ENCODE results near the gene IL24.

IL24 gene

GRCh38 chr1:206924592-206925105 is 27.4 kb downstream of the IL24 start:
- no peak for TF ChIP-seq CTCF (IDR thresholded peaks at IDR 0.05; ENCODE audit: insufficient read depth, low read length, poor library complexity, severe bottlenecking)
- DNase-seq (ENCODE audit: extremely low read depth, insufficient read length) = peak; percentile 81
- Histone ChIP-seq H3K36me3 (ENCODE audit: control insufficient read depth, insufficient read depth, low read length) (no peaks in the 10 kb centered on the region), H3K27me3 (replicated peaks; ENCODE audit: control insufficient read depth, insufficient read depth, low read length) (no peaks in the 10 kb centered on the region), H3K4me3 (replicated peaks; ENCODE audit: low read depth, low read length) (no peak overlapping the region)

GRCh38 chr1:206925106-206925736 is 28.0 kb downstream of the IL24 start:
- TF ChIP-seq CTCF (IDR thresholded peaks at IDR 0.05; ENCODE audit: insufficient read depth, low read length, poor library complexity, severe bottlenecking) = peak; percentile 37
- Histone ChIP-seq H3K36me3 (ENCODE audit: control insufficient read depth, insufficient read depth, low read length) (no peaks in the 10 kb centered on the region), H3K4me3 (replicated peaks; ENCODE audit: low read depth, low read length) (no peak overlapping the region), H3K27me3 (replicated peaks; ENCODE audit: control insufficient read depth, insufficient read depth, low read length) (no peaks in the 10 kb centered on the region)
- peak; percentile 79 for DNase-seq (ENCODE audit: extremely low read depth, insufficient read length)

- DNase-seq (ENCODE audit: extremely low read depth, insufficient read length) = no peak
- Histone ChIP-seq H3K4me3 (replicated peaks; ENCODE audit: low read depth, low read length) (no peak overlapping the region), H3K27me3 (replicated peaks; ENCODE audit: control insufficient read depth, insufficient read depth, low read length) (no peaks in the 10 kb centered on the region), H3K36me3 (ENCODE audit: control insufficient read depth, insufficient read depth, low read length) (no peaks in the 10 kb centered on the region)
- TF ChIP-seq CTCF (IDR thresholded peaks at IDR 0.05; ENCODE audit: insufficient read depth, low read length, poor library complexity, severe bottlenecking) = no peak
Observed at GRCh38 chr1:206926286-206926685, 29.0 kb downstream of the IL24 start.

- Histone ChIP-seq H3K4me3 (replicated peaks; ENCODE audit: low read depth, low read length) (peak overlapping the region; percentile 38), H3K27me3 (replicated peaks; ENCODE audit: control insufficient read depth, insufficient read depth, low read length) (no peaks in the 10 kb centered on the region), H3K36me3 (ENCODE audit: control insufficient read depth, insufficient read depth, low read length) (no peaks in the 10 kb centered on the region)
- DNase-seq (ENCODE audit: extremely low read depth, insufficient read length) = no peak
- peak; percentile 39 for TF ChIP-seq CTCF (IDR thresholded peaks at IDR 0.05; ENCODE audit: insufficient read depth, low read length, poor library complexity, severe bottlenecking)
Observed at GRCh38 chr1:206929524-206929923, 32.3 kb downstream of the IL24 start.

- H3K36me3 ChIP-seq (ENCODE audit: control insufficient read depth, insufficient read depth, low read length) = no peaks in the 10 kb centered on the region
- peak; percentile 85 for DNase-seq (ENCODE audit: extremely low read depth, insufficient read length)
- no peaks in the 10 kb centered on the region for H3K27me3 ChIP-seq (replicated peaks; ENCODE audit: control insufficient read depth, insufficient read depth, low read length)
- peak overlapping the region; percentile 48 for H3K4me3 ChIP-seq (replicated peaks; ENCODE audit: low read depth, low read length)
- no peak for TF ChIP-seq CTCF (IDR thresholded peaks at IDR 0.05; ENCODE audit: insufficient read depth, low read length, poor library complexity, severe bottlenecking)
Observed at GRCh38 chr1:206930210-206930798, 33.1 kb downstream of the IL24 start.

All from GM06990 (cell line).